WTC11 (cell line): ENCODE measurements around the gene FRMD4A. TPM values are rescaled to one million over a fixed set of nuclear protein-coding genes. Genes with fewer than 3 reads are reported as not detected.

Experiments used
- ATAC-seq: fragments of 200-7000 bp; cut with Tn5 transposase; 2 replicates; pipeline ENCODE4 v1.10.0; 2021; ENCODE audit warnings: mild to moderate bottlenecking, moderate library complexity
- CTCF ChIA-PET: fragments of 300-600 bp; sonication (Branson Sonifier 250); formaldehyde crosslinking; loops from one replicate; lab custom pipeline; 2021; ENCODE audit warnings: antibody characterized with exemption; lab: Charles Lee
- POLR2A ChIA-PET: fragments of 350-600 bp; sonication (Branson Sonifier 250); formaldehyde crosslinking; loops from one replicate; lab custom pipeline; 2021; ENCODE audit warnings: antibody characterized with exemption; lab: Charles Lee
- DNase-seq: peaks from one replicate; pipeline ENCODE4 v3.0.0; 2021; ENCODE audit warnings: low spot score
- H3K27ac Mint-ChIP-seq: 2 replicates; pipeline ENCODE4 v1.8.0; 2021; ENCODE audit warnings: mixed read lengths
- H3K27me3 Mint-ChIP-seq: 2 replicates; pipeline ENCODE4 v1.8.0; 2021; ENCODE audit warnings: low read depth, mild to moderate bottlenecking, moderate library complexity, mixed read lengths
- H3K36me3 Mint-ChIP-seq: 2 replicates; pipeline ENCODE4 v1.8.0; 2021; ENCODE audit warnings: mixed read lengths
- H3K4me1 Mint-ChIP-seq: 2 replicates; pipeline ENCODE4 v1.8.0; 2022; ENCODE audit warnings: mixed read lengths
- H3K4me3 Mint-ChIP-seq: 2 replicates; pipeline ENCODE4 v1.8.0; 2021; ENCODE audit warnings: mild to moderate bottlenecking, moderate library complexity, mixed read lengths
- H3K9me3 Mint-ChIP-seq: 2 replicates; pipeline ENCODE4 v1.8.0; 2021; ENCODE audit warnings: mixed read lengths
- ARID4B ChIP-seq: sonication (generic); formaldehyde crosslinking; IDR thresholded peaks from 2 replicates; pipeline ENCODE4 v1.8.0; 2023; ENCODE audit warnings: missing genetic modification reagents, mild to moderate bottlenecking, borderline replicate concordance
- ATF3 ChIP-seq: sonication (generic); formaldehyde crosslinking; conservative IDR thresholded peaks from 2 replicates; pipeline ENCODE4 v1.8.1; 2022; ENCODE audit warnings: mild to moderate bottlenecking, missing genetic modification reagents
- ATF6 ChIP-seq: sonication (generic); formaldehyde crosslinking; IDR thresholded peaks from 2 replicates; pipeline ENCODE4 v1.8.1; 2023; ENCODE audit warnings: mild to moderate bottlenecking, missing genetic modification reagents
- E2F1 ChIP-seq: sonication (generic); formaldehyde crosslinking; IDR thresholded peaks from 2 replicates; pipeline ENCODE4 v1.8.0; 2022; ENCODE audit warnings: mild to moderate bottlenecking, missing genetic modification reagents
- ERG ChIP-seq: fragments of 250-450 bp; sonication (Bioruptor Pico); IDR thresholded peaks from 2 replicates; pipeline ENCODE4 v1.8.0; 2021; ENCODE audit warnings: mild to moderate bottlenecking
- FOXJ3 ChIP-seq: sonication (generic); formaldehyde crosslinking; IDR thresholded peaks from 2 replicates; pipeline ENCODE4 v1.9.0; 2021; ENCODE audit warnings: missing genetic modification reagents, mild to moderate bottlenecking, borderline replicate concordance
- IRF1 ChIP-seq: sonication (generic); formaldehyde crosslinking; IDR thresholded peaks from 2 replicates; pipeline ENCODE4 v1.8.0; 2023; ENCODE audit warnings: missing genetic modification reagents
- JUN ChIP-seq: sonication (generic); formaldehyde crosslinking; IDR thresholded peaks from 2 replicates; pipeline ENCODE4 v1.8.0; 2023; ENCODE audit warnings: mild to moderate bottlenecking, missing genetic modification reagents
- NFATC4 ChIP-seq: fragments of 250-450 bp; sonication (Bioruptor Pico); IDR thresholded peaks from 2 replicates; pipeline ENCODE4 v1.9.0; 2021; ENCODE audit warnings: mild to moderate bottlenecking
- NFYB ChIP-seq: sonication (generic); formaldehyde crosslinking; conservative IDR thresholded peaks from 2 replicates; pipeline ENCODE4 v1.8.0; 2022; ENCODE audit warnings: low read depth, missing genetic modification reagents
- PRDM15 ChIP-seq: sonication (generic); formaldehyde crosslinking; IDR thresholded peaks from 2 replicates; pipeline ENCODE4 v1.8.0; 2022; ENCODE audit warnings: missing genetic modification reagents
- SMAD3 ChIP-seq: sonication (generic); formaldehyde crosslinking; IDR thresholded peaks from 2 replicates; pipeline ENCODE4 v1.8.0; 2022; ENCODE audit warnings: missing genetic modification reagents, mild to moderate bottlenecking, borderline replicate concordance
- SMAD4 ChIP-seq: sonication (generic); formaldehyde crosslinking; IDR thresholded peaks from 2 replicates; pipeline ENCODE4 v1.8.0; 2022; ENCODE audit warnings: mild to moderate bottlenecking, missing genetic modification reagents
- STAT6 ChIP-seq: sonication (generic); formaldehyde crosslinking; conservative IDR thresholded peaks from 2 replicates; pipeline ENCODE4 v1.8.1; 2023; ENCODE audit warnings: mild to moderate bottlenecking, low read depth, missing genetic modification reagents, moderate library complexity
- ZBTB43 ChIP-seq: sonication (generic); formaldehyde crosslinking; IDR thresholded peaks from 2 replicates; pipeline ENCODE4 v1.8.1; 2023; ENCODE audit warnings: mild to moderate bottlenecking, missing genetic modification reagents
- ZNF219 ChIP-seq: sonication (generic); formaldehyde crosslinking; IDR thresholded peaks from 2 replicates; pipeline ENCODE4 v1.8.0; 2023; ENCODE audit warnings: missing genetic modification reagents, mild to moderate bottlenecking, borderline replicate concordance
- ZNF232 ChIP-seq: sonication (generic); formaldehyde crosslinking; IDR thresholded peaks from 2 replicates; pipeline ENCODE4 v1.8.0; 2022; ENCODE audit warnings: mild to moderate bottlenecking, missing genetic modification reagents
- ZSCAN18 ChIP-seq: fragments of 250-450 bp; sonication (Bioruptor Pico); IDR thresholded peaks from 2 replicates; pipeline ENCODE4 v2.1.2; 2022; ENCODE audit warnings: mild to moderate bottlenecking, moderate library complexity
- total RNA-seq: library from RNA; stranded (reverse); gene quantifications from 3 replicates; pipeline ENCODE4 v1.2.3, GENCODE V29; 2021

The FRMD4A gene
- total RNA-seq, 1 experiment from 2014 or later: 35.5 TPM

GRCh38 chr10:13972609-13973008, 358.1 kb downstream of the FRMD4A start:
- peak overlapping the region; percentile 20 for H3K27ac Mint-ChIP-seq
- no peak for TF ChIP-seq ATF6 (CRISPR knock-in tag)
- TF ChIP-seq E2F1 (CRISPR knock-in tag): no peak
- no peak for TF ChIP-seq ZBTB43 (CRISPR knock-in tag)
- TF ChIP-seq ERG: no peak
- no peak for TF ChIP-seq ARID4B
- TF ChIP-seq STAT6 (CRISPR knock-in tag): no peak
- TF ChIP-seq JUN (CRISPR knock-in tag): no peak
- no peak for TF ChIP-seq SMAD3 (CRISPR knock-in tag)
- TF ChIP-seq SMAD4 (CRISPR knock-in tag): no peak
- TF ChIP-seq NFATC4: no peak
- no peak for TF ChIP-seq ATF3 (CRISPR knock-in tag)
- TF ChIP-seq FOXJ3 (CRISPR knock-in tag): no peak
- TF ChIP-seq ZNF219 (CRISPR knock-in tag): no peak
- no peak for TF ChIP-seq ZSCAN18 (CRISPR knock-in tag)
- no peak for TF ChIP-seq ZNF232 (CRISPR knock-in tag)
- TF ChIP-seq IRF1 (CRISPR knock-in tag): no peak
- TF ChIP-seq NFYB (CRISPR knock-in tag): no peak
- no peak for TF ChIP-seq PRDM15 (CRISPR knock-in tag)
- peaks cover 43% of the 10 kb centered on the region for H3K4me1 Mint-ChIP-seq
- DNase-seq: no peak
- H3K36me3 Mint-ChIP-seq: no peaks in the 10 kb centered on the region
- CTCF ChIA-PET: interaction anchor here (0.6 kb wide), 1 partner anchor 455 kb away, joined by 3 read pairs; no protein-coding TSS in a partner anchor
- H3K4me3 Mint-ChIP-seq: no peak overlapping the region
- no peaks in the 10 kb centered on the region for H3K27me3 Mint-ChIP-seq
- POLR2A ChIA-PET: no interaction called here
- no peaks in the 10 kb centered on the region for H3K9me3 Mint-ChIP-seq
- no peak for ATAC-seq
